HepG2 (cell line): ENCODE measurements around the gene RUSF1. TPM values are rescaled to one million over a fixed set of nuclear protein-coding genes. Genes with fewer than 3 reads are reported as not detected.

ENCODE experiments used
- AFF4 ChIP-seq: sonication (generic); formaldehyde crosslinking; IDR thresholded peaks from 2 replicates; pipeline ENCODE4 v1.4.0; 2020; ENCODE audit warnings: missing genetic modification reagents
- ARNTL ChIP-seq: sonication (generic); formaldehyde crosslinking; IDR thresholded peaks from 2 replicates; pipeline ENCODE4 v1.4.0; 2020; ENCODE audit warnings: mild to moderate bottlenecking, missing genetic modification reagents
- GTF2F1 ChIP-seq: fragments of 150-350 bp; IDR thresholded peaks from 2 replicates; pipeline ENCODE4 v1.6.1; 2014; ENCODE audit warnings: low read length
- ZNF318 ChIP-seq: sonication (generic); formaldehyde crosslinking; IDR thresholded peaks from 2 replicates; pipeline ENCODE4 v1.4.0; 2020; ENCODE audit warnings: mild to moderate bottlenecking, missing genetic modification reagents
- polyA plus RNA-seq, 8 experiments: library from polyadenylated mRNA; depleted of rRNA in 3 of 8; stranded (reverse) in 7 of 8; unstranded in 1 of 8; fragments of >200 nt; fragmentation: Illumina TruSeq in 4 of 8; extraction: Trizol in 4 of 8; gene quantifications; 2 replicates each; pipeline versions ENCODE4 v1.2.1 to v1.2.3, GENCODE V29; 2011 to 2016; ENCODE audit warnings: low read depth in 4 of 8, missing spikeins in 1 of 8, mixed read lengths in 1 of 8; ENCODE audit not compliant: insufficient read depth in 1 of 8
- total RNA-seq, 5 experiments: library from RNA; depleted of rRNA; stranded (reverse); fragments of >200 nt; fragmentation: Illumina TruSeq; extraction: Trizol; gene quantifications; 2 replicates each; pipeline ENCODE4 v1.2.3, GENCODE V29; 2016; ENCODE audit warnings: low read depth in 1 of 5

The RUSF1 gene
- total and polyA plus RNA-seq, 2 of the 13 experiments (the other 11 are each of a cell fraction or from before 2014, with no cell fraction given), result 40.8 to 50.2 TPM

- no peak for TF ChIP-seq ZNF318 (CRISPR knock-in tag)
- TF ChIP-seq ARNTL, result no peak
- TF ChIP-seq GTF2F1, result no peak
- TF ChIP-seq AFF4, result no peak
These were observed 22.1 kb downstream of the RUSF1 start (continued) for GRCh38 chr16:31486045-31486444.
